Measurements from ENCODE around the gene WDR27. TPM values are rescaled to one million over a fixed set of nuclear protein-coding genes. Genes with fewer than 3 reads are reported as not detected.
"Not testable (repeated sequence)": the region's sequence is repeated elsewhere in the genome, so short reads cannot be mapped to it uniquely, and the experiment has no call there.

Gene WDR27
- total RNA-seq, 6 donors from 2014 or later: 20.1 to 80.7 (median 40.3) TPM

DNA sequence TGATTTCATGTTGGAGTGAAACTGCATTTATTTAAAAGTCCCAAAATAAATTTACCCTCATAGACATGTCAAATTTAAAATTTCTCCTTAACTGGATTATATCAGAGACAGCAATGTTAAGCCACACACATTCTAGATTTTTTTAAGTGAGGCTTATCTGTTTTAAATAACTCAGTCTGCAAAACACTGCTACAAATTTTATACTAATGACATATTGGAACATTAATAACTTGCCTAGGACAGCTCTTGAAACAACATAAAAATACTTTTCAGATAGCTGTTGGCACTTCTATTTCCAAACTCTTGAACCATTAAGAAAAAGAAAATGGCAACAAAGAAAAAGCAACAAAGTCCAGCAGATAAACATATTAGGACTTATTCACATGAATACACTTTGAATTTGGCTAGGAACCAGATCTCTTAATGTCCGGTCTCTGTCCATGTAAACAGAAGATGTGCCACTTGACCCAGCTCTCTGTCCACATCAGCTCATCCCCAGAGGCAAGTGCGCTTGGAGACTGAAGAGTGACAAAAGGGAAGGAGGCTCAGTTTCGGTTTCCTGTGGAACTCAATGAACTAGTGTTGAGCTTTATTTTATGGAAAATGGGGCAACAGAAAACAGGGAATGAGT, 228.9 kb downstream of the WDR27 start:
- peak overlapping the region in 1 of 4 donors; percentile 4 for H3K27ac ChIP-seq
- DNase-seq (no peak), ATAC-seq (ENCODE audit: low FRiP score in 2 of 2) (peak in 1 of 2 donors; percentile 23)
- H3K4me1 ChIP-seq: no peaks in the 10 kb centered on the region
- WGBS, 2 donors: 75 to 81% methylated on average over 3 of the region's 3 CpGs
- no peaks in the 10 kb centered on the region for H3K36me3 ChIP-seq
- no peak for TF ChIP-seq EP300 (IDR thresholded peaks at IDR 0.05)
- no peak for TF ChIP-seq POLR2AphosphoS5 (IDR thresholded peaks at IDR 0.05)
- TF ChIP-seq POLR2A (IDR thresholded peaks at IDR 0.05): no peak
- TF ChIP-seq, protein P1, sequence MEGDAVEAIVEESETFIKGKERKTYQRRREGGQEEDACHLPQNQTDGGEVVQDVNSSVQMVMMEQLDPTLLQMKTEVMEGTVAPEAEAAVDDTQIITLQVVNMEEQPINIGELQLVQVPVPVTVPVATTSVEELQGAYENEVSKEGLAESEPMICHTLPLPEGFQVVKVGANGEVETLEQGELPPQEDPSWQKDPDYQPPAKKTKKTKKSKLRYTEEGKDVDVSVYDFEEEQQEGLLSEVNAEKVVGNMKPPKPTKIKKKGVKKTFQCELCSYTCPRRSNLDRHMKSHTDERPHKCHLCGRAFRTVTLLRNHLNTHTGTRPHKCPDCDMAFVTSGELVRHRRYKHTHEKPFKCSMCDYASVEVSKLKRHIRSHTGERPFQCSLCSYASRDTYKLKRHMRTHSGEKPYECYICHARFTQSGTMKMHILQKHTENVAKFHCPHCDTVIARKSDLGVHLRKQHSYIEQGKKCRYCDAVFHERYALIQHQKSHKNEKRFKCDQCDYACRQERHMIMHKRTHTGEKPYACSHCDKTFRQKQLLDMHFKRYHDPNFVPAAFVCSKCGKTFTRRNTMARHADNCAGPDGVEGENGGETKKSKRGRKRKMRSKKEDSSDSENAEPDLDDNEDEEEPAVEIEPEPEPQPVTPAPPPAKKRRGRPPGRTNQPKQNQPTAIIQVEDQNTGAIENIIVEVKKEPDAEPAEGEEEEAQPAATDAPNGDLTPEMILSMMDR (IDR thresholded peaks at IDR 0.05): no peak
- H3K4me3 ChIP-seq: no peak overlapping the region
- H3K27me3 ChIP-seq: no peaks in the 10 kb centered on the region
- peaks cover 0 to 22% (median 15%) of the 10 kb centered on the region in 4 donors for H3K9me3 ChIP-seq

DNA sequence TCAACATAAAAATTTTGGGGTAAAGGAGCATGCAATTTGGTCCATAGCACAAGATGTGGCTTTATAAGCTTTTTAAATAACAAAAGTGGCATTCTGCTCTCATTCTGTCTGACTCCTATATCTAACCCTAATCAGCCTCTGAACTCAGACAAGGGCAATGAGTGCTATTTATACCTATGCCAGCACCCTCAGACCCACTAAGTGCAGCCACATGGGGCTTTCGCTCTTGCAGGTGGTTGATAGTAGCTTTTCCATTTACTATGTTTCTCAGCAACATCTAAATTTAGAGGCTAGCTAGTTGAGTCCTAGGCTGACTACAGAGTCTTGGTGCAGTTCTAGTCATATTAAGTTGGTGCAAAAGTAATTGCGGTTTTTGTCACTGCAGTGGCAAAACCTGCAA, 231.0 kb downstream of the WDR27 start:
- 92 to 100% methylated on average over 2 of the region's 2 CpGs for WGBS, 2 donors
- TF ChIP-seq EP300 (IDR thresholded peaks at IDR 0.05) (no peak), POLR2AphosphoS5 (IDR thresholded peaks at IDR 0.05) (no peak)
- DNase-seq (no peak), ATAC-seq (ENCODE audit: low FRiP score in 2 of 2) (no peak)
- Histone ChIP-seq H3K36me3 (no peaks in the 10 kb centered on the region), H3K27me3 (no peaks in the 10 kb centered on the region), H3K27ac (no peak overlapping the region), H3K4me3 (no peak overlapping the region), H3K4me1 (no peaks in the 10 kb centered on the region), H3K9me3 (peaks cover 0 to 32% (median 24%) of the 10 kb centered on the region in 4 donors)

DNA sequence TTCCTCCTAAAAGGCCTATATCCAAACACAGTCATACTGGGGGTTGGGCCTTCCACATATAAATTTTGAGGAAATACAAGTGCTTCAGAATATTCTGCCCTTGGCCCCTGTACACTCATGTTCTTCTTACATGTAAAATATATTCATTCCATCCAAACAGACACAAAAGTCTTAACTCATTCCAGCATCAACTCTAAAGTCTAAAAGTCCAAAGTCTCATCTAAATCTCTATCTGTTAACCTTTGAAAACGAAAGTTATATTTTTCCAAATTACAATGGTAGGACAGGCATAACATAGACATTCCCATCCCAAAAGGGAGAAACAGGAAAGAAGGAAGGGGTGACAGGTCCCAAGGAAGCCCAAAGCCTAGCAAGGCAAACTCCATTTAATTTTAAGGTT, 232.8 kb downstream of the WDR27 start:
- WGBS, 2 donors: 89 to 100% methylated on average over 1 of the region's 1 CpG
- TF ChIP-seq POLR2AphosphoS5 (IDR thresholded peaks at IDR 0.05): no peak
- TF ChIP-seq, protein P1 (IDR thresholded peaks at IDR 0.05): no peak
- H3K36me3 ChIP-seq: no peaks in the 10 kb centered on the region
- no peak for ATAC-seq (ENCODE audit: low FRiP score in 2 of 2)
- no peaks in the 10 kb centered on the region for H3K27me3 ChIP-seq
- H3K9me3 ChIP-seq: peaks cover 0 to 19% (median 11%) of the 10 kb centered on the region in 4 donors
- no peak overlapping the region for H3K4me3 ChIP-seq
- H3K4me1 ChIP-seq: no peaks in the 10 kb centered on the region
- H3K27ac ChIP-seq: no peak overlapping the region
- DNase-seq: no peak

DNA sequence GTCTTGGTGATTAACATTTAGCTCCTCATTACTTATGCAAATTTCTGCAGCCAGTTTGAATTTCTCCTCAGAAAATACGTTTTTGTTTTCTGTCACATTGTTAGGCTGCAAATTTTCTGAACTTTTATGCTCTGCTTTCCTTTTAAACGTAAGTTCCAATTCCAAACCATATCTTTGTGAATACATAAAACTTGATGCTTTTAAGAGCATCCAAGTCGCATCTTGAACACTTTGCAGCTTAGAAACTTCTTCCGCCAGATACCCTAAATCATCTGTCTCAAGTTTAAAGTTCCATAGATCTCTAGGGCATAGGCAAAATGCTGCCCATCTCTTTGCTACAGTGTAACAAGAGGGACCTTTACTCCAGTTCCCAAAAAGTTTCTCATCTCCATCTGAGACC, 234.1 kb downstream of the WDR27 start:
- not testable (repeated sequence) for H3K4me3 ChIP-seq; H3K4me1 ChIP-seq; H3K27me3 ChIP-seq; H3K36me3 ChIP-seq; DNase-seq; ATAC-seq (ENCODE audit: low FRiP score in 2 of 2); H3K27ac ChIP-seq
- peaks cover 0 to 15% (median 9%) of the 10 kb centered on the region in 4 donors for H3K9me3 ChIP-seq
- 88 to 89% methylated on average over 4 of the region's 4 CpGs for WGBS, 2 donors

DNA sequence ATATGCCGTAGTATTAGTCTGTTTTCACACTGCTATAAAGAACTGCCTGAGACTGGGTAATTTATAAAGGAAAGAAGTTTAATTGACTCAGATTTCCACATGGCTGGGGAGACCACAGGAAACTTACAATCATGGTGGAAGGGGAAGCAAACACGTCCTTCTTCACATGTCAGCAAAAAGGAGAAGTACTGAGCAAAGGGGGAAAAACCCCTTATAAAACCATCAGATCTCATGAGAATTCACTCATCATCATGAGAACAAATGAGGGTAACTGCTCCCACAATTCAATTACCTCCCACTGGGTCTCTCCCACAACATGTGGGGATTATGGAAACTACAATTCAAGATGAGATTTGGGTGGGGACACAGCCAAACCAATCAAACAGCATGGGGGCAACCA, 235.6 kb downstream of the WDR27 start:
- H3K36me3 ChIP-seq; H3K27ac ChIP-seq; H3K4me3 ChIP-seq; H3K27me3 ChIP-seq; H3K4me1 ChIP-seq; DNase-seq; ATAC-seq (ENCODE audit: low FRiP score in 2 of 2): not testable (repeated sequence)
- H3K9me3 ChIP-seq: peaks cover 0 to 15% (median 9%) of the 10 kb centered on the region in 4 donors
- 79 to 81% methylated on average over 2 of the region's 2 CpGs for WGBS, 2 donors

DNA sequence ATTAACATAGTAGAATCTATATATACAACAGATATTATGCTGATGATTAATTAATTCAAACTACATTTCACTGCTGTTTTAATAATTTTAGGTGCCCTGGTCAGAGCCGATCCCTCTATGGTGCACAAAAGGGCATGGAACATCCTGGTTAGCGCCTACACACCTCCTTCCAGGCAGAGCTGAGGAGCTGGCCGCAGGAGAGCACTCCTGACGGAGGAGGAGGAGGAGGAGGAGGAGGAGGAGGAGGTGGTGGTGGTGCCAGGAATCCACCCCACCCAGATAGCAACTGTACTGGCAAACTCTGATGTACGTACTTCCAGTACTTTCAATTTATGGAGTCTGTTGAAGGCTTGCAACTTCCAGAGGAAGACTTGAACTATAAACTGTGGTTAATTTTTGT, 244.1 kb downstream of the WDR27 start:
- peaks cover 0 to 6% (median 0%) of the 10 kb centered on the region in 4 donors for H3K9me3 ChIP-seq
- peaks cover 0 to 4% (median 0%) of the 10 kb centered on the region in 4 donors for H3K4me1 ChIP-seq
- ATAC-seq (ENCODE audit: low FRiP score in 2 of 2) (no peak), DNase-seq (no peak)
- no peaks in the 10 kb centered on the region for H3K36me3 ChIP-seq
- TF ChIP-seq EP300 (IDR thresholded peaks at IDR 0.05): no peak
- no peak for TF ChIP-seq POLR2AphosphoS5 (IDR thresholded peaks at IDR 0.05)
- TF ChIP-seq, protein P1 (IDR thresholded peaks at IDR 0.05): no peak
- no peak for TF ChIP-seq POLR2A (IDR thresholded peaks at IDR 0.05)
- no peak overlapping the region for H3K4me3 ChIP-seq
- H3K27ac ChIP-seq: no peak overlapping the region
- WGBS, 2 donors: 91 to 98% methylated on average over 5 of the region's 5 CpGs
- H3K27me3 ChIP-seq: no peaks in the 10 kb centered on the region
